Hepatocyte (in vitro differentiated cells): ENCODE results near the gene RARB. TPM values are rescaled to one million over a fixed set of nuclear protein-coding genes. Genes with fewer than 3 reads are reported as not detected.

Source experiments
- DNase-seq: peaks from one replicate; pipeline ENCODE4 v3.0.0-alpha.2; 2016; ENCODE audit warnings: low spot score
- H2AFZ ChIP-seq: fragments of 200-600 bp; sonication (generic); 2 replicates; pipeline ENCODE4 v1.6.0; 2016; ENCODE audit warnings: antibody characterized with exemption, mild to moderate bottlenecking
- H3K27ac ChIP-seq: fragments of 200-600 bp; sonication (generic); 2 replicates; pipeline ENCODE4 v1.5.1; 2016; ENCODE audit warnings: mild to moderate bottlenecking
- H3K27me3 ChIP-seq: fragments of 200-600 bp; sonication (generic); 2 replicates; pipeline ENCODE4 v1.6.1; 2016
- H3K36me3 ChIP-seq: fragments of 200-600 bp; sonication (generic); replicated peaks from 2 replicates; pipeline ENCODE4 v1.5.1; 2016; ENCODE audit warnings: low read depth; ENCODE audit not compliant: insufficient read depth
- H3K4me1 ChIP-seq: fragments of 200-600 bp; sonication (generic); 2 replicates; pipeline ENCODE4 v1.5.1; 2016; ENCODE audit warnings: mild to moderate bottlenecking, moderate library complexity; ENCODE audit not compliant: insufficient read depth
- H3K4me2 ChIP-seq: fragments of 200-600 bp; sonication (generic); 2 replicates; pipeline ENCODE4 v1.6.0; 2016
- H3K4me3 ChIP-seq: fragments of 200-600 bp; sonication (generic); 2 replicates; pipeline ENCODE4 v1.5.1; 2016; ENCODE audit warnings: mild to moderate bottlenecking
- H3K79me2 ChIP-seq: fragments of 200-600 bp; sonication (generic); 2 replicates; pipeline ENCODE4 v1.6.0; 2017; ENCODE audit warnings: mild to moderate bottlenecking
- H3K9me2 ChIP-seq: fragments of 200-600 bp; sonication (generic); replicated peaks from 2 replicates; pipeline ENCODE4 v1.6.0; 2017; ENCODE audit warnings: mild to moderate bottlenecking; ENCODE audit not compliant: insufficient read depth
- H3K9me3 ChIP-seq: fragments of 200-600 bp; sonication (generic); 2 replicates; pipeline ENCODE4 v1.5.1; 2016; ENCODE audit warnings: low read depth, mild to moderate bottlenecking
- H4K20me1 ChIP-seq: fragments of 200-600 bp; sonication (generic); 2 replicates; pipeline ENCODE4 v1.6.0; 2016; ENCODE audit warnings: mild to moderate bottlenecking; ENCODE audit not compliant: insufficient read depth, poor library complexity, severe bottlenecking
- EZH2 ChIP-seq: fragments of 200-600 bp; sonication (generic); IDR thresholded peaks from 2 replicates; pipeline ENCODE4 v1.6.1; 2016; ENCODE audit warnings: antibody characterized with exemption, mild to moderate bottlenecking, borderline replicate concordance
- EZH2phosphoT487 ChIP-seq: fragments of 200-600 bp; sonication (generic); IDR thresholded peaks from one replicate; pipeline ENCODE4 v1.6.1; 2018; ENCODE audit warnings: antibody characterized with exemption, mild to moderate bottlenecking, low read depth, moderate library complexity; ENCODE audit not compliant: unreplicated experiment, severe bottlenecking
- WGBS: methylation state at CpG from one replicate; pipeline ENCODE4 v1.1.6; 2016; ENCODE audit warnings: low lambda C conversion rate; ENCODE audit errors: missing lambda C conversion rate; 5-methylcytosine and 5-hydroxymethylcytosine counted together
- polyA plus RNA-seq: library from polyadenylated mRNA; unstranded; fragments of >200 nt; fragmentation: Nextera tagmentation; extraction: Ambion mirVana; gene quantifications from 2 replicates; pipeline ENCODE4 v1.2.1, GENCODE V29; 2016
- total RNA-seq: library from RNA; depleted of rRNA; stranded (reverse); fragments of >200 nt; gene quantifications from 2 replicates; pipeline ENCODE4 v1.2.3, GENCODE V29; 2014
- TF ChIP-seq, protein P1 (sequence below): fragments of 200-600 bp; sonication (generic); IDR thresholded peaks from 2 replicates; pipeline ENCODE4 v1.5.1; 2016; ENCODE audit warnings: antibody characterized with exemption, mild to moderate bottlenecking; ENCODE audit not compliant: poor library complexity

RARB gene
- total and polyA plus RNA-seq, 2 experiments from 2014 or later: 22.2 to 30.7 TPM

DNA sequence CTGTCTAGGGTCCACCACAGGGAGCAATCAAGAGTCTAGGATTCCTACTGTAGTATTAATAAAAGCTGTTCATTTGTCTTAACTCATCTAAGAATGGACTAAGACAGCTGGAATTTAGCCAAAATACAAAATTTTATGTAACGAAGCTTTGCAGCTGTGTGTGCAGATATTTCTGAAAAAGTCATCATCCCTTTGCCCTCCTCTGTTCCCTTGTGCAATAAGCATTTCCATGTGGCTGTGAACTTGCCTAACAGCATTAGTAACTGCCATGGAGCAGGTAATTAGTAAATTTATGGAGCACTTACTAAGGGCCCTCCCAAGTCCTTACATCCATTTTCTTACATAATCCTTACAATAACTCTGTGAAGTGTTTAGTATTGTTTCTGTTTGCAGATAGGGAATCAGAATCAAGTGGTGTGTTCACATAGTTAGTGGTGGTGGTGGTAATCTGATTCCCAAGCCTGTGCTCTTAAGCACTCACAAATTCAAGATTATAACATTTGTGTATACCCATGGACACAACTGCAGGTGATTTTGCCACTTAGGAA lies 114.5 kb downstream of the RARB start:
- Histone ChIP-seq H3K4me1 (peaks cover 3% of the 10 kb centered on the region), H3K36me3 (no peaks in the 10 kb centered on the region), H3K27me3 (no peaks in the 10 kb centered on the region), H3K27ac (no peak overlapping the region), H3K9me2 (no peaks in the 10 kb centered on the region), H2AFZ (no peak overlapping the region), H3K4me3 (no peak overlapping the region), H4K20me1 (no peaks in the 10 kb centered on the region), H3K79me2 (peaks cover 52% of the 10 kb centered on the region), H3K9me3 (no peaks in the 10 kb centered on the region), H3K4me2 (no peak overlapping the region)
- no peak for DNase-seq
- 82% methylated on average over 1 of the region's 1 CpG for WGBS
- TF ChIP-seq EZH2: no peak
- TF ChIP-seq EZH2phosphoT487: no peak
- TF ChIP-seq, protein P1, sequence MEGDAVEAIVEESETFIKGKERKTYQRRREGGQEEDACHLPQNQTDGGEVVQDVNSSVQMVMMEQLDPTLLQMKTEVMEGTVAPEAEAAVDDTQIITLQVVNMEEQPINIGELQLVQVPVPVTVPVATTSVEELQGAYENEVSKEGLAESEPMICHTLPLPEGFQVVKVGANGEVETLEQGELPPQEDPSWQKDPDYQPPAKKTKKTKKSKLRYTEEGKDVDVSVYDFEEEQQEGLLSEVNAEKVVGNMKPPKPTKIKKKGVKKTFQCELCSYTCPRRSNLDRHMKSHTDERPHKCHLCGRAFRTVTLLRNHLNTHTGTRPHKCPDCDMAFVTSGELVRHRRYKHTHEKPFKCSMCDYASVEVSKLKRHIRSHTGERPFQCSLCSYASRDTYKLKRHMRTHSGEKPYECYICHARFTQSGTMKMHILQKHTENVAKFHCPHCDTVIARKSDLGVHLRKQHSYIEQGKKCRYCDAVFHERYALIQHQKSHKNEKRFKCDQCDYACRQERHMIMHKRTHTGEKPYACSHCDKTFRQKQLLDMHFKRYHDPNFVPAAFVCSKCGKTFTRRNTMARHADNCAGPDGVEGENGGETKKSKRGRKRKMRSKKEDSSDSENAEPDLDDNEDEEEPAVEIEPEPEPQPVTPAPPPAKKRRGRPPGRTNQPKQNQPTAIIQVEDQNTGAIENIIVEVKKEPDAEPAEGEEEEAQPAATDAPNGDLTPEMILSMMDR: no peak

DNA sequence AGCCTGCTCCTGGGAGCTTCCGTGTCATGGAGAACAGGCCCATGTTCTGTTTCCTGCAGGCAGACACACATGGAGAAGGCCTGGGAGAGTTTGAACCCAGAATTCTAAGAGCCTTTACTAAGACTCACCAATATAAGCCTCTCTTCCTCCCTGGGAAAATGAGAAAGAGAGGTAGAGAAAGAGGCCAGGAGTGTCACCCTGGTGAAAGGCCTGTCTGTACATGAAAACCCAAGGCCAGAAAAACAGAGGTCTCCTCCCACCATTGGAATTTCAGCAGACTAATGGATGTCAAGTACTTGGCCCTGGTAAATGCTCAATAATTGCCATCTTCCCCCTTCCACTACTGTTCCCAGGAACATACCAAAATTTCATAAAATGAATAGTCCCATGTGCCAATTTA lies 119.0 kb downstream of the RARB start:
- Histone ChIP-seq H3K9me2 (no peaks in the 10 kb centered on the region), H4K20me1 (no peaks in the 10 kb centered on the region), H3K36me3 (no peaks in the 10 kb centered on the region), H3K4me1 (no peaks in the 10 kb centered on the region), H3K27ac (no peak overlapping the region), H3K9me3 (no peaks in the 10 kb centered on the region), H3K4me3 (no peak overlapping the region), H3K4me2 (no peak overlapping the region), H3K79me2 (peaks cover 45% of the 10 kb centered on the region), H3K27me3 (no peaks in the 10 kb centered on the region), H2AFZ (no peak overlapping the region)
- no peak for DNase-seq
- 95% methylated on average over 1 of the region's 1 CpG for WGBS
- TF ChIP-seq EZH2 (no peak), EZH2phosphoT487 (no peak)
- TF ChIP-seq, protein P1: no peak

DNA sequence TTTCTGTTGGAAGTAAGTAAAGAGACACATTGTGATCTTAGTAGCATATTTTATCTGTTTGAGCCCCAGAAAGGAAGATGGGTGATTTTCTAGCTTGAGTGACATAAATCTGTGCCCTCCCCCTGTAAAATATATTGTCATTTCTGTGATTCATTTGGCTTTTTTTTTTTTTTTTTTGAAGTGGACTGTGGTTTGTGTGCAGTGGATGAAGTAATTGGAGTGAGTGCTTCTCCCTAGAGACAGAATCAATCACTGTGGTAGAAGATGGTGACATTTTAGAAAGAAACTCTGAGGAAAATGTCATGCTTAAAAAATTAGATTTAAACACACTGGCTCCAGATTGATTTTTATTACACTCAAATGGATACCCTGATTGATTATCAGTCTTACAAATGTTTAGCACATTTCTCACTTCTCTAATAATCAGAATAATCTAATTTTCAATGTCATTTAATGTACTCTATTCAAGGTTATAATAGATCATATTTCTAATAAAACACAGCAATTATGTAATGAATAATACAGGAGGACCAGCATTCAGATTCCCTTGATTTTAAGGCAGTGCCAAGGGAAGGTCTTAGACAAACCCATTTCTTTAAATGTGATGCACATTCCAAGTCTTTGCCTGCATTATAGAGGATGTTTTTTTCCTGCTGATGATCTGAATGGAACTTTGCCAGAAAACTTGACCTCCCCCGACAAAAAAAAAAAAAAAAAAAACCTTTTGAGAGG lies 120.0 kb downstream of the RARB start:
- H3K27me3 ChIP-seq: no peaks in the 10 kb centered on the region
- DNase-seq: no peak
- 85% methylated on average over 1 of the region's 1 CpG for WGBS
- H3K4me1 ChIP-seq: no peaks in the 10 kb centered on the region
- H3K27ac ChIP-seq: no peak overlapping the region
- no peaks in the 10 kb centered on the region for H3K9me3 ChIP-seq
- peaks cover 41% of the 10 kb centered on the region for H3K79me2 ChIP-seq
- H4K20me1 ChIP-seq: no peaks in the 10 kb centered on the region
- TF ChIP-seq EZH2phosphoT487: no peak
- no peak for TF ChIP-seq EZH2
- TF ChIP-seq, protein P1: no peak
- no peaks in the 10 kb centered on the region for H3K36me3 ChIP-seq
- no peak overlapping the region for H3K4me3 ChIP-seq
- no peak overlapping the region for H3K4me2 ChIP-seq
- no peak overlapping the region for H2AFZ ChIP-seq
- no peaks in the 10 kb centered on the region for H3K9me2 ChIP-seq
